Fibroblast of lung (primary cell): Measurements from ENCODE around the gene ADIRF.
"Not testable (repeated sequence)": the region's sequence is repeated elsewhere in the genome, so short reads cannot be mapped to it uniquely, and the experiment has no call there.

ENCODE experiments used
- CTCF ChIP-seq, 2 donors: IDR thresholded peaks in 1 of 2; conservative IDR thresholded peaks in 1 of 2; 1 replicate in 1 of 2; 2 replicates in 1 of 2; pipeline ENCODE4 v1.5.1; 2011 to 2012; ENCODE audit warnings: low read length in 2 of 2, control low read depth in 1 of 2, inconsistent platforms in 1 of 2, low read depth in 1 of 2, mild to moderate bottlenecking in 1 of 2
- EZH2 ChIP-seq: IDR thresholded peaks from 2 replicates; pipeline ENCODE4 v1.5.1; 2012; ENCODE audit warnings: low read length, control low read depth, mild to moderate bottlenecking; ENCODE audit errors: missing control alignments

- TF ChIP-seq CTCF (conservative IDR thresholded peaks at IDR 0.05 in 1 of 2, IDR thresholded peaks at IDR 0.05 in 1 of 2; ENCODE audit: low read depth in 1 of 2, low read length in 2 of 2); EZH2: not testable (repeated sequence)
Observed at GRCh38 chr10:87007124-87007523, 38.8 kb downstream of the ADIRF start.
